GM21528 (cell line): ENCODE results near the gene ALX4.

ENCODE experiments used
- ATAC-seq: cut with Tn5 transposase; IDR thresholded peaks from one replicate; pipeline ENCODE4 v1.9.1; 2021; ENCODE audit warnings: mild to moderate bottlenecking, moderate library complexity; ENCODE audit not compliant: unreplicated experiment, low FRiP score

The ALX4 gene

DNA sequence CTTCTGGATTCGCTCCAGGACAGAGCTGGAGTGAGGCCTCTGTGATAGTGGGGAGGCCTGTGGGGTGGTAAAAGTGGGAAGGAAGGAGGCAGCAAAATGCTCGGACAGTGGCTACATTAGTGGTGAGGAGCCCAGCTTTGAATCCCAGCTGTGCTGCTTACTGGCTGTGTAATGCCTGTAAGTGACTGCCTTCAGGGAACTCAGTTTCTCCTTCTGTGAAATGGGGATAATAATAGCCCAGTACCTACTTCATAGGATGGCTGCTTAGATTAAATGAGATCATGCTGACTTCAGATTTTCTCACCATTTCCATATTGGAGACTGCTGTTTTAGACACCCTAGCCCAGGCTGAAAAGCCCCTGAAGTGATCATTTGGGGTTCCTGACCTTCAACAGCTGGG is 8.4 kb upstream of the ALX4 start:
- ATAC-seq = no peak

DNA sequence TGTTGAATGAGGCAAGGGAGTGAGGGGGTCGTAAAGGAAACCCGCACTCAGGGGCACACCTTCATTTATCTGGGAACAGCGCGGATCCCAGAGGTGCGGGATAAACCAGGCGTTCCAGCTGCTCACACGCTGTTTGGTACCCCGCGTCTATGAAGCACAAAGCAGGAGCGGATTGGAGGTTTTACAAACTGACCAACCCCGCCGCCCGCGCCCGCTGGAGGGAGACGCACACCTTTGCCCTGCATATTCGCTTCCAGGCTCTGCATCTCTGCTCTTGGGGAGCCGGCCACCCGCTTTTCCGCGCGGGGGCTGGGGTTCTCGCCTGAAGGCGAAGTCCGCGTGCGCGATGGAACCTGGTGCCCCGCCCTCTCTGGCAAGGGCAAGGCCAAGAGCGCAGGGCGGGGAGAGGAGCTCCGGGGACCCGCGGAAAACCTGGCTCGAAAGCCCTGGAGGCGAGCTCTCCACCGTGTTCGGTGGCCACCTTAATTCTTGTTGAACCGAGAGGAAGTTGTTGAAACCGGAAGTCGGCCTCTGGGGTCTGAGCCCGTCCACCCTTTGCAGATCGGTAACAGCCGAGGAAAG is 6.8 kb upstream of the ALX4 start:
- ATAC-seq = no peak

- no peak for ATAC-seq
Measured at GRCh38 chr11:44315947-44316658, 6.2 kb upstream of the ALX4 start.

- ATAC-seq = no peak
Measured at GRCh38 chr11:44314733-44315132, 4.8 kb upstream of the ALX4 start.

DNA sequence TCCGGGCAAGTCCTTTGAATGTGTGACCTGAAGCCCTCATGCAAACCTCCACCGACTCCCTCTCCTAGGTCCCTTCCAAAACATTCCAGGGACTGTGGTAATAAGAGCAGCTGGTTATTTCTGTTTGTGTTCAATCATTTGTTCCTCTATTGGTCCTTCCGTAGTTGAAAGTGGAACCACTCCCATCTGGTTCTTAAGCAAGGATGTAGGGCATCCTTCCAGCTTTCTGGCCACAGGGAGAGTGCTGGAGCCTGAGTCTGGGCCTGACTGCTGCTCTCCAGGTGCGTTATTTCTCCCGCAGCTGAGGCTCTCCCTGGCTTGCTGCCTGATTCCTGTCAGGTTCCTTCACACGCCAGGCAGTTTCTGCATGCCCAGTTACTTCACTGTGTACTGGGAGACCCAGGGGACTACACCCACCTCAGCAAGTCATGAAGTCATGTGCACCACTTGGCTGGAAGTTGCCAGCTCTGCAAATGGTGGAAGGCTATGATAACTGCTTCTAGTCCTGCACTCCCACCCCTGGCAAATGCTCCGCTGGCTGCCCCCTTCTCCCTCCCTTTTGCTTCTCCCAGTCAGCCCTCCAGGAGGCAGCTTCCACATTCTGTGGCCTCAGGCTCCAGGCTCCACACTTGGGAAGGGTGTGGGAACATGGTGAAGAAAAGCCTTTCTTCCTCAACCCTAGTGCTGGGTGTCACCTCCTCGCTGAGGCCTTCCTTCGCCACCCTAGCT is 4.0 kb upstream of the ALX4 start:
- no peak for ATAC-seq

- ATAC-seq = no peak
Measured at GRCh38 chr11:44312876-44313275, 2.9 kb upstream of the ALX4 start.

- no peak for ATAC-seq
Measured at GRCh38 chr11:44311339-44312261, 1.7 kb upstream of the ALX4 start.

DNA sequence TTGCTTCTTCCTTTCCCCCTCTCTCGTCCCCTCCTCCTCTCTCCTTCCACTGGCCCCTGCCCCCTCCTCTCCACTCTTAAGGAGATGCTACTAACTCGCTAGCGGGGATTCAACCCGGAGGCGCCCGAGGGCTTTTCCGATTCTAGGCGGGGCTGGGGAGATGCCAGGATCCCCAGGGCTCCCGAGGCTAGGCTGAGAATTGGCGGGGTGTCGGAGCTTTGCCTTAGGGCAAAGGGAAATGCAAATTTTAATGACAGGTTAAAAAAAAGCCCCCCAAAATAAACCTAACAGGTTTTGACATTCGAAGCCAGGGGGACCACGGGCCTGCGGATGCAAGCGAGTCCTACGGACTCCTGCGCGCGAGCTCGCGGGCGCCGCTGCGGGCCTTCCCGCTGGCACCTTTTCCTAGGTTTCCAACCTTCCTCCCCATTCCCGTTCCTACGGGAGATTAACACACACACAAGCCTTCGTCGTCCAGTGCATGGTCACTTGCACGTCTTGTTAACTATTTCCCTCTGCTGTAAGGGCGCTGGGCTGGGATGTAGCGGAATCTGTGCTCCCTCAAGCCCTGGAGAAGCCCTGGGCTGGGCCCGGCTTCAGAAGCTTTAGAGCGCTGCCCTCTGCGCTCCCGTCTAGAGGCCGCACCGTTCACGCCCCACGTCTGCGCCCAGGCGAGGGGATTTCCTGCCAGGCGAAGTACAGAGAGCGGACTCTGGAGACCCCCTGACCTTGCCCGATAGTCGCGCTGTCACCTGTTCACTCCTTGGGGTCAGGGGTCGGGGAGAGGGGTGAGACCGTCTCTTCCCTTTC is 729 bp upstream of the ALX4 start:
- no peak for ATAC-seq

GRCh38 chr11:44310206-44310462 is 195 bp upstream of the ALX4 start:
- no peak for ATAC-seq

- no peak for ATAC-seq
Measured at GRCh38 chr11:44308923-44309477, 939 bp downstream of the ALX4 start.

DNA sequence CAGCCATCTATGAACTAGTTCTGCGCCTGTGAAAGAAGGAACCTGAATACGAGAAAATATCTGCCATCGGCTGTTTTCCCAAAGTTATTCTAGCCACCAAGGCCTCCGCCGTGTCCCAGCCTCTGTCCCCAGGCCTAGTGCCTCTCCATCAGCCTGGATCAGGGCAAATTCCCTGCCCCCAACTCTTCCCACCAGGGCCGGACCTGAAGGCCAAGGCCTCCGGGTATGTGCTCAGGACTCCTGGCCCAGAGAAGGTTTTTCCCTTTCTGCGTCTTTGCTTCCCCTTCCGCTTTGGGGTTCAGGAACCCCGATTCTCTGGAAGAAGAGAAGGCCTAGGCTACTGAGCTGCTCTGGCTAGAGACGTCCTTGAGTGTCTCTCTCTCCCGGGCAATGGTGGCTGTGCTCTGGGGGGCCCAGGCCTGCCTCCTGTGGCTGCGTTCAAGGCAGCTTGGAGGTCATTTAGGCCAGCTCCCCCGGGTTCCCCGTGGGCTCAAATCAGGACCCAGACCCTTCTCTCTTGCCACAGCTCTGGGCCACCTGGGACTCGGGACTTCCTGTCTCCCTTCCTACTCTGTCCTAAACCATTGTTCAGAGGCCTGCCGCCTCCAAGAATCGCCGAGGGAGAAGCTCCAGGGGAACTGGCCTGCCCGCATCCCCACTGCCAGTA is 1.6 kb downstream of the ALX4 start:
- no peak for ATAC-seq

DNA sequence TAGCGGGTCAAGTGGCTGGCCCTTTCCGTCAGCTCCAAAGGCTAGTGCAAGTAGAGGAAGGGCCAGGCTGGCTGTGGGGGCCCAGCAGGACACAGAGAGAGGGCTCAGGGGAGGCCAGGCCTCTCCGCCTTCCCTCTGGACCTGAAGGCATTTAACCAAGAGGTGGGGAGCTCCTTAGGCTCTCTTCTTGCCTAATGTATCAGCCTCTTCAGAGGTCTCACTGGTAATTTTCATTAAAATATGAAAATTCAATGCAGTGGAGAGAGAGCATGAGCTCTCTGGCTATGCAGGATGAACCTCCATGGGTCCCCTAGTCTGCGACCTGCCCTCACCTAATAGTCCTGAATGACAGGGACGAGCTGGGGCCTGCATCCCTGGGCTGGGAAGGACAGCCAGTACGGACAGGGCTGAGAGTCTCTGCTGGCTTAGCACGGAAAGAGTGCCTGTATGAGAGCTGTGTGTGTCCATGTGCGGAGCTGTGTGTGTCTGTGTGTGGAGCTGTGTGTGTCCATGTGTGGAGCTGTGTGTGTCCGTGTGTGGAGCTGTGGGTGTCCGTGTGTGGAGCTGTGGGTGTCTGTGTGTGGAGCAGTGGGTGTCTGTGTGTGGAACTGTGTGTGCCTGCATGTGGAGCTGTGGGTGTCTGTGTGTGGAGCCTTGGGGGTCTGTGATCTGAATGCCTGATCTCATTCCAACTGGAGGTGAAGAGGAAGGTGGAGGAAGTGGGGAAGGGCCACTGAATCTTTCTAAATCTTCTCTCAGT is 2.4 kb downstream of the ALX4 start:
- no peak for ATAC-seq

DNA sequence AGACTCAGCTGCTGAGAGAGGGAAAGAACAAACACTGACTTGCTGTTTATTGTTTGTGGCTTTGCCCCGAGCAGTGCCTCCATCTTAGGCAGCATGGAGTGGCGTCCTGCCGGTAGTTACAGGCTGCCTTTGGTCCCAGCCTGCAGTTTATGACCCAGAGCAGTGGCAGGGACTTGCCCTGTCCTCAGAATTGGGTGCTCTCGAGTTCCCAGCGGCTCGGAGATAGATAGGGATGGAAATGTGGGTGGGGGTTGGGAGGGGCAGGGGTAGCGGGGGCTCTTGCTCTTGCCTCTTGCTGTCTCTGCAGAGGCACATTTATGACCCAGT is 3.1 kb downstream of the ALX4 start:
- ATAC-seq = no peak

DNA sequence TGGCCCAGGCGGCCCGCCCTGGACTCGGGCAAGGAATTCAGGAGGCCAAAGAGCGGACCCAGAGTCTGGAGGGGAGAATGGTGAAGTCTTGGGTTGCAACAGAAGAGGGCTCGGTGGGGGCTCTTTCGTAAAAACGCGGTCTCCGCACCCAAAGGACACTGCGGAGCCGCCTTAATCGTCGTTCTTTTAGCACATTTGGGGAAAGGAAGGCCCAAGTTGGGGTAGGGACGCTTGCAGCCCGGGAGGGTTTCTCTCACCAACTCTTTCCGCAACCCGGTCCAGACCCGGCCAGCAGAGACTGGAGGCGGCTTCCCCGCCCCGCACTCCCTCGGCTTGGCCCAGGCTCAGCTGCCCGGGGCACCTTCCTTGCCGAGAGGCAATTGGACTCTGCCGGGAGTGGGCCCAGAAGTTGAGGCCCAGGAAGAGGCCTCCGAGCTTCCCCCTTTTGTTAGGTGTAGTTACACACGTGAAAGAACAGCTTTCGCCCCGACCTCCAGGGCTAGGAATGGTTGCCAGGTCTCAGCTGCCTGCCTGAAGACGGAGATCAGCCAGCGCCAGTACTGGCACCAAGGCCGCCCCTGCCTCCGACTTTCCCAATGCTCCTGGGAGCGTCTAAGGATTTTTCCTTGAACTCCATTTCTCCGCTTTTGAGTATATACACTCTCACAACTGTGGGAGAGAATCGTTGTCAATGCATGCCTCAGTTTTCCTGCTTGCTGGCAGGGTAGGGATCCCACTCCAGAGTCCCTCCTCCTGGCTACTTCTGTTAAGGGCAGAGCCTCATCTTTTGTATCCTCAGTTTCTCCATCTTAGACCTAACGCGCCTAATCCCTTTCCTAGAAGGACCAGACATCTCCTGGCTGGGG is 3.7 kb downstream of the ALX4 start:
- ATAC-seq = no peak

DNA sequence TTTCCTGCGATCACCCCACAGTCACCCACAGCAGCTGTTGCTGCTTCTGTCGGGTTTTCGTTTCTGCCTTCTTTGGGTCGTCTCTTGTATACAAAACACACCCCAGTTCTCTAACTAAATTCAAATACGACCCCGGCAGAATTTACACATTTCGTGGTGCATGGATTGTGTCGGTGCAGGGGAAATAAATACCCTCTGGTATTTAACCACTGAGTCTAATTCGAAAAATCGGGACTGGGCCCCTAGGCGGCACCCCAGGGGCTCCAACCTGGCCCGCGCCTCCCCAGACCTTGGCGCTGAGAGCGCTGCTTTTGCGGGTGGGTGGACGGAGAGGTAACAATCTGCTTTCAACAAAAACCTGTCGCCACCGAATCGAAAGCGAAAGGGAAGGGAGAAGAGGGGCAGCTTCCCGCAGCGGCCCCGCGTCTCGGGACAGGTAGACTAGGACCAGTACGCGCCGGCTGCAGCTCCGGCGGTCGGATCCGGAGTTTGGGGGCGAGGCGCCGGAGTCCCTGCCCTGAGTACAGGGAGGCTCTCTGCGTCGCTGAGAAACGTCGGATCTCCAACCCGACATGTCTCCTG is 4.4 kb downstream of the ALX4 start:
- no peak for ATAC-seq

- ATAC-seq = no peak
Measured at GRCh38 chr11:44305026-44305469, 4.9 kb downstream of the ALX4 start.
